ENCODE results near the gene RNU11.
A peak's percentile ranks its signal among the peaks of the same experiment; 100 is the strongest.
"Not testable (repeated sequence)": the region's sequence is repeated elsewhere in the genome, so short reads cannot be mapped to it uniquely, and the experiment has no call there.

RNU11 gene

DNA sequence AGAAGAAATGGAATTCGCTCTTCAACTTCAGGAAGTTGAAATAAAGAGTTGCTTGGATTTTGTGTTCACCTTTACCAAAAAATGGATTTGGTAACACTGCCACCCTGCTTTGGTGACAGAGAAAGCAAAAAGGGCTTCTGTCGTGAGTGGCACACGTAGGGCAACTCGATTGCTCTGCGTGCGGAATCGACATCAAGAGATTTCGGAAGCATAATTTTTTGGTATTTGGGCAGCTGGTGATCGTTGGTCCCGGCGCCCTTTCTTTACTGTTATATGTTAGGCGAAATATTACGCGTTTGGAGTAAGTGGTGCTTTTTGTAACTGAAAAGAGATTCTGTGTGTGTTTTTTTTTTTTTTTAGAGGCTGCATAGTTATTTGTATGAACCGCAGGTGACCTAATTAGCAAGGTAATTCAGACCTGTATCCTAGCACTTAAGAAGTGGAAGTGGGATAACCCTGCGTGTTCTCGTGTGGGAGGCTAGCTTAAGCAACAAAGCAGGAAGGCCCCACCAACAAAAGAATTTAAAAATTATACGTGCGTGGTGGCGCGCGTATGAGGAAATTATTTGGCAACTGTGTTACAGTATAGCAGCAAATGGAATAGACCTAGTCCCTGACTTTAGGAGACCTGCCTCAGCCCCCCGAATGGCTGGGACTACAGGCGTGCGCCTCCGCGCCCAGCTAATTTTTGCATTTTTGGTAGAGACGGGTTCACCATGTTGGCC, at the start of gene RNU11:
Gene RNU11, plus strand, starts transcription at position 127 of the 725 bp plus-strand sequence.
- DNase-seq (ENCODE audit: low read depth in 4 of 4, low spot score in 1 of 4): peak; percentile 73 to 90 (median 80)

DNA sequence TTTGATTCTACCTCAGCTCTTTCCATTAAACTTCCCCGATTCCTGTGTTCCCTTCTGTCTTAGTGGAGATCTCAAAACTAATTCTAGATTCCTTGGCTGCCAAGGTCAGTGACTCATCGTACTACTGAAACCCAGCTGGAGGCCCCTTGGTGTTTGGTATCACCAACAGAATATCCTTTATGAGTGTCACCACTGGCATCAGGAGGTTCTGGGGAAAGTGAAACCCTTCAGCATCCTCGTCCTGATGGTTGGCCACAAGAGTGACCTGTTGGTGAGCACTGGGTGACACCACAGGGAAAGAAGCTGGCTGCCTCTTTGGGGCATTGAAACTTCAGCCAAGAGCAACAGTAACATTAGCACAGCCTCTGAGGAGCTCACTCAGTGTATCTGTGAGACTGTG, 46.7 kb upstream of the RNU11 start:
- DNase-seq (ENCODE audit: low read depth in 4 of 4, low spot score in 1 of 4): no peak

DNA sequence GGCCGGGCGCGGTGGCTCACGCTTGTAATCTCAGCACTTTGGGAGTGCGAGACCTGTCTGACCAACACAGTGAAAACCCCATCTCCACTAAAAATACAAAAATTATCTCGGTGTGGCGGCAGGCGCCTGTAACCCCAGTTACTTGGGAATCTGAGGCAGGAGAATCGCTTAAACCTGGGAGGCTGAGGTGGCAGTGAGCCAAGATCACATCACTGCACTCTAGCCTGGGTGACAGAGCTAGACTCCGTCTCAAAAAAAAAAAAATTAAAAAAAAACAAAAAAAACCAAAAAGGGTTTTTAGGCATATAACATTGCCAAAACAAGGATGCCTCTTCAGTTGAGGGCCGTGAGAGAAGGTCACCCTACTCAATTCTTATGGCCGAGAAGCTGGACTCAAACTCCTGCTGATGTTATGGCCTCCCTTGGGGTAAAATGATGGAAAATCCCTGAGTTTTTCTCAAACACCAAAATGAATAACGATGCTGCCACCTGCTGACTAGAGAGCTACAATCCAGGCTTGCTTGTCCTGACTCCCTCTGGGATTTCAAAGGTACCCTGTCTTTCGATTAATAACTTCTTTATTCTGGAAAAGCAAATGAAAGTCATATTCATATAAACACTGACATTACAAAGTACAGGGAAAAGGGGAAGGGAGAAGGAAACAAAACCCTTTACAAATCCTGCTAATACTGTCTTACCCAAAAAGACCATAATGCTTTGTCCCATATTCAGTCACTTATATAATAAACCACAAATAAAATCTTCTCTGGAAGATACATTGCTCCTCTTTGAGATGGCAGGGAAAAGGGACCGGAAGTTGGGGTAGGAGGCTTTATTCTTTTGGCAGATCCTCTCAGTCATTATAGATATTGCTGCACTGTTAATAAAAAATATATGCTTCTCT, 45.6 kb upstream of the RNU11 start:
- no peak for DNase-seq (ENCODE audit: low read depth in 4 of 4, low spot score in 1 of 4)

DNA sequence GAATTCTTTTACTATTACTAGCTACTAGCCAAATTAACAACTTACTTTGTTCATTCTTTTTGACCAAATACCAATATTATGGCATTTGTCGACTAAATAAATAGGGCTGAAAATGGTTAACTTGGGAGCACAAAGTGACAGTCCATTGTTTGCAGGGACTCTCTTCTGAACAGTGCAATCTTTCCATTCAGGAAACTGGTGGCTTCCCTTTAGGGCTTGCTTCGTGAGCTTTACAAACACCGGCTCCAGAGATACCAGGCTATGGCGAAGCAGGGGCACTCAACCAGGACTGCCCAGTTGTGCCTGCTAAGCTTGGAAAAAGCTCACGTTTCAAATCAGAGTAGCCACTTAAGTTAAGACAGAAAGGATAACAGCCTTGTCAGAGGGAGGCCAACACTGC, 44.0 kb upstream of the RNU11 start:
- DNase-seq (ENCODE audit: low read depth in 4 of 4, low spot score in 1 of 4): no peak

DNA sequence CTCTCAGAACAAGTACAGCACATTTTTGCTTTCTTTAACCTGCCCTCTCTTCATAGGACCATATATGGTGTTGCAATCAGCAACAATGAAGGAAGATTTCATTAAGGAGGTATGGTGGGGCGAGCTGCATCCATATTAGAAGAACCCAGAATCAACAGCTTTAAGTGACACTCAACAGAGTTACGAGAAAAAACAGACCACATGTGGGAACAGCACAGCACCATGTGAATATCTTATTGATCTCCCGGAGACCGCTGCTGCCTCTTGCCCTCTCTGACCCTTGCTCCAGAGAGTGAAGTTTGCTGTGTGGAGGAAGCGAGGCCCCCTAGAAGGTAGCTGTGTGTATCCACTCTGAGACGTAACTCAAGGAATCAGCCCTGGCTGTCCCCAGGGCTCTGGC, 43.4 kb upstream of the RNU11 start:
- DNase-seq (ENCODE audit: low read depth in 4 of 4, low spot score in 1 of 4): no peak

DNA sequence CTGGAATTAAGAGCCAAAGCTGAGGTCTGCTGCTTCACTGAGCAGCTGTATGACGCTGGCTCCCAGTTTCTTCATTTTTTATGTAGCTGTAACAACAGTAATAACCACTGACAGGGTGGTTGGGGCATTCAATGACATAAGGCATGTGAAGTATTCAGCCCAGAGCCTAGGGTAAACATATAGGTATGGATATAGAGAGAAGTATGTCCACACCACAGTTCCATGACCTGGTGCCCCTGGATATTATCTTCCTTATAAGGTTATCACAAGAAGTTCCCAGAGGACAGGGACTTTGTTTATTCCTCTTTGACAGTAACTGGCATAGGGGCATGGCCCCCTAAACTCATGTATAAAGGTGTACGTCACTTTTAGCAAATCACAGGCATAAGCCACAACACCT, 41.6 kb upstream of the RNU11 start:
- no peak for DNase-seq (ENCODE audit: low read depth in 4 of 4, low spot score in 1 of 4)

DNA sequence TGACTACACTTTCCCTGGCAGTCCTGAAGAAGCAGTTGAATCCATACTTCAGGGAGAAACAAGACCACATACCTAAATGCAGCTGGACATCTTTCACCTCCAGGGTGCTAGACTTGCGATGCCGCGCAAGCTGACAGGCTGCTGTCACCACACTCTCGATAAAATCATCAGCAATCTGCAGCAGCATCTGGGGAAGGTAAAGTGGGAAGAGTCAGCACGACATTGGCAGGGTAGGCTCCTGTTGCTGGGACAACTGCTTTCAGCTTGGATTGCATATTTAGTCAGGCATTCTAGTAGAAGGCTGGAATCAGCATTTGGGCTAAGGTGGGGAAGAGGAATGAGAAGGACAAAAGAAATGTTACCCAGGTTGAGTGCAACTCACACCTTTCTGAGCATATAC, 35.2 kb upstream of the RNU11 start:
- DNase-seq (ENCODE audit: low read depth in 4 of 4, low spot score in 1 of 4): no peak

DNA sequence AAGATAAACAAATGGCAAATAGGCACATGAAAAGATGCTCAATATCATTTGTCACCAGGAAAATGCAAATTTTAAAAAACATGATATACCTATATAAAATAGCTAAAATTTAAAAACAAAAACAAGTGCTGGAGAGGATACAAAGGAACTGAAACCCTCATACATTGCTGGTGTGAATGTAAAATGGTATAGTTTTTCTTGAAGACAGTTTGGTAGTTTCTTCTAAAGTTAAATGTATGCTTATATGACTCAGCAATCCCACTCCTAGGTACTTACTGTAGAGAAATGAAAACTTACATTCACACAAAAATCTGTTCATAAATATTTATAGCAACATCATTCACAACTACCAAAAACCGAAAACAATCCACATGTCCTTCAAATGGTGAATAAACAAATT, 16.7 kb upstream of the RNU11 start:
- DNase-seq (ENCODE audit: low read depth in 4 of 4, low spot score in 1 of 4): no peak

DNA sequence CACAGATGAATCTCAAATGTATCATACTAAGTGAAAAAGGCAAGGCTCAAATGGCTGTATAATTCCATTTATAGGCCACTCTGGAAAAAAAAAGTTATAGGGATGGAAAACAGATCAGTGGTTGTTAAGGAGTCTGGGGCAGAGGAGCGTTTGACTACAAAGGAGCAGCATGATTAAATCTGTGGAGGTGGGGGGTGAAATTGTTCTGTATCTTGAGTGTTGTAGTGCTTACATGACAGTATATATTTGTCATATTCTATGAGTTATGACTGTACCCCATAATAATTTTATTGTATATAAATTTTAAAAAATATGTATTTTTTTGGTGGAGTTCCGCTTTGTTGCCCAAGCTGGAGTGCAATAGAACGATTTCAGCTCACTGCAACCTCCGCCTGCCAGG, 15.8 kb upstream of the RNU11 start:
- no peak for DNase-seq (ENCODE audit: low read depth in 4 of 4, low spot score in 1 of 4)

DNA sequence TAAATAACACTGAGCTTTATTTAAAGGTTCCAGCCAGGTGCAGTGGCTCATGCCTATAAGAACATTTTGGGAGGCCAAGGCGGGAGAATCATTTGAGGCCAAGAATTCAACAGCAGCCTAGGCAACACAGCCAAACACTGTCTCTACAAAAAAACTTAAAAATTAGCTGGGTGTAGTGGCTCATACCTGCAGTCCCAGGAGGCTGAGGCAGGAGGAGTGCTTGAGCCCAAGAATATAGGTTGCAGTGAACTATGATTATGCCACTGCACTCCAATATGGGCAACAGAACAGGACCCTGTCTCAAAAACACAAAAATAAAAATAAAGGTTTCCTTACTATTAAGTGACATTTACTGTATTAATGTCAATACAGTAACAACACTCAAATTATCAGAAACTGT, 7.6 kb upstream of the RNU11 start:
- no peak for DNase-seq (ENCODE audit: low read depth in 4 of 4, low spot score in 1 of 4)

DNA sequence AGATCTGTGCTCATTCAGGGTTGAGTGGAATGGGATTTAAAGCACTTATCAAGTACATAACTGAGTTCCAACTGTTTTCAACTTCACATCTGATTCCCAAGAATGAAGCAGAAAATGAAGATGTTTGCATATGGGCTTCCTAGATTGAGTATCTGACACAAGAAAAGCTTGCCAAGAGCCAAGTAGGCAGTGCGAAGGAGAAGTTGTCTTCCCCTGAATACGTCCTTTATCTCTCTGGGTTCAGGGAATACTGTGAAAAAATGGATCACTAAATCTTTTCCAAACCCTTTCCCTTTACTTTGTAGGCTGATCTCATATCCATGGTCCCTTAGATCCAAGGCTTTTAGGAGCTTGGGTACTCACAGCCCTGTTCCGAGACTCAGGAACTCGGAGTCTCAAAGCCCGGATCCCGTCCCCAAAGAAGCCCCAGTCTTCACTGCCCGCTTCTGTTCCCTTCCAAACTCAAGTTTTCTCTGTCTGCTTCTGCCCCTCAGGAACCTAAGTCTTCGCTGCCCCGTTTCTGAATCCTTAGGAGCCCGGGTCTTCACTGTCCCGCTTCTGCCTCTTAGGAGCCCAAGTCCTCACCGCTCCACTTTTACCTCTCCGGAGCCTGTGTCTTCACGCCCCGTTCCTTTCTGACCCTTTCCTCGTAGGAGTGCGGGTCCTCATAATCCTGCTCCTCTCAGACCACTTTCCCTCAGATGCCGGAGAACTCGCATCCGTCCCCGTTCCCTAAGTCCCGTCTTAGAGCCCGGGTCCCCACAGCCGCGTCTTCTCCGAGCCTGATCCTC, 6.1 kb upstream of the RNU11 start:
- DNase-seq (ENCODE audit: low read depth in 4 of 4, low spot score in 1 of 4): no peak

DNA sequence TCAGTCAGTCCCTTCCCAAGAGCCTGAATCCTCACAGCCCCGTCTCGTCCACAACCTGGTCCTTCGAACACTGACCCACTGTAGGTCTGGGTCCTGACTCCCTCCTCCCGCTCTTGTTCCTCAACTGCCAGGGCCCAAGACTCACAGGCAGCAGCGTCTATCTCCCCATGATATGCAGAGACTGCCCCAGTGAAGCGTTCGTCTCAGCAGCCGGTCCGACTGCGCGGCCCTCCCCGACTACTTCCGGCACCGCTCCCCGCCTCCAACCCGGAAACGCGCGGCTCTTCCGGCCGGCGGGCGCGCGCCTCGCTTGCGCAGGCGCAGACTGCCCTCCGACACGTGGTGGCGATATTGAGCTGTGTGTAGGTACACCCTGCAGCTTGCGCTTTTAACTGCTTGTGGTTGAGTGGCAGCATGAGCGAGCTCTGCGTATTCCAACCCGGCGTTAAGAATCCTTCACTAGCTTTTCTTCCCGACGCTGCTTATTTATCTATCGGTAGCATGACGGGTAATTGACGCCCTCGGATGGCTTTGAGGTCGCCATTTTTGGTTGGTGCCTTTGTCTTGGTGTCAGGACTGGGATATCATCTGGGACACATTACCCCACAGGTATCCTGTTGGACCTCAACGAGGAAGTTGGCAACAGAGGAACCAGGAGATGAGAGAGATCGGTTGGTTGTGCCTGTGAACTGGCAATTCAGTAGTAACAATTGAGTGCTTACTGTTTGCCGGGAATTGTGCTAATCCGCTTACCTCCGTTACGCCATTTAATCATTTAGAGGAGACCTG, 5.4 kb upstream of the RNU11 start, which contains the start of gene TAF12:
Gene TAF12, minus strand, starts transcription at position 221 of the 789 bp plus-strand sequence. CDS start 20,986 bp downstream, outside the sequence.
- peak; percentile 75 to 82 (median 78) for DNase-seq (ENCODE audit: low read depth in 4 of 4, low spot score in 1 of 4)

DNA sequence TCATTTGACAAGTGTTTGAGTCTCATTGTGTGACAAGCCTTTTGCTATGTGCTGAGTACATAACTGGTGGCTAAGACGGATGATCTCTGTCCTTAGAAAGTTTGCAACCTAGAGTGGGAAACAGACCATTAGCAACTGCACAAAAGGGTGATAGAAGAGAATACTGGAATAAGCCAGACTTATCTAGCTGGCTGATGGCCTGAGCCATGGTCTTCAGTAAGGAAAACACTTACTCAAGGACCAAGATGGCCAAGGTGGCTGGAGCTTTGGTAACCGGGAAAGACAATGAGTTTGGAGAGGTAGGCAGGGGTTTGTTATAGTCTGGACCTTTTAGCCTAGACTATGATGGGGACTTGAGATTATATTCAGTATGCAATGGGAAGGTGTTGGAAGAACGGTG, 3.9 kb upstream of the RNU11 start:
- DNase-seq (ENCODE audit: low read depth in 4 of 4, low spot score in 1 of 4): no peak

DNA sequence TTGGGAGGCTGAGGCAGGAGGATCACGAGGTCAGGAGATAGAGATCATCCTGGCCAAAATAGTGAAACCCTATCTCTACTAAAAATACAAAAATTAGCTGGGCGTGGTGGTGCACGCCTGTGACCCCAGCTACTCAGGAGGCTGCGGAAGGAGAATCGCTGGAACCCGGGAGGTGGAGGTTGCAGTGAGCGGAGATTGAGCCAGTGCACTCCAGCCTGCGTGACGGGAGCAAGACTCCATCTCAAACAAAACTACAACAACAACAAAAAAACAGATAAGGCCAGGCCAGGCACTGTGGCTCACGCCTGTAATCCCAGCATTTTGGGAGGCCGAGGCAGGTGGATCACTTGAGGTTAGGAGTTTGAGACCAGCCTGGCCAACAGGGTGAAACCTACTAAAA, 3.0 kb upstream of the RNU11 start:
- DNase-seq (ENCODE audit: low read depth in 4 of 4, low spot score in 1 of 4): not testable (repeated sequence)

DNA sequence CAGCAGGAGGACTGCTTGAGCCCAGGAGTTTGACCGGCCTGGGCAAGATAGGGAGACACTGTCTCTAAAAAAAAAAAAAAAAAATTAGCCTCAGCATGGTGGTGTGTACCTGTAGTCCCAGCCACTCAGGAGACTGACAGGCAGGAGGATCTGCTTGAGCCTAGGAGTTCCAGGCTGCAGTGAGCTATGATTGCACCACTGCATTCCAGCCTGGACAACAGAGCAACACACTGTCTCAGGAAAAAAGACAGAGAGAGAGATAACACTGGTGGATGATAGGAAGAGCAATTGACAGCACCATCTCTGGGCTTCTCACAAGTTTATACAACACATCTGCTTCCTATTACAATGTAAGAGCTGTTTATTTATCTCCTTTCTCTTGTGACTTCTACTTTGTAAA, 2.4 kb upstream of the RNU11 start:
- DNase-seq (ENCODE audit: low read depth in 4 of 4, low spot score in 1 of 4): no peak

DNA sequence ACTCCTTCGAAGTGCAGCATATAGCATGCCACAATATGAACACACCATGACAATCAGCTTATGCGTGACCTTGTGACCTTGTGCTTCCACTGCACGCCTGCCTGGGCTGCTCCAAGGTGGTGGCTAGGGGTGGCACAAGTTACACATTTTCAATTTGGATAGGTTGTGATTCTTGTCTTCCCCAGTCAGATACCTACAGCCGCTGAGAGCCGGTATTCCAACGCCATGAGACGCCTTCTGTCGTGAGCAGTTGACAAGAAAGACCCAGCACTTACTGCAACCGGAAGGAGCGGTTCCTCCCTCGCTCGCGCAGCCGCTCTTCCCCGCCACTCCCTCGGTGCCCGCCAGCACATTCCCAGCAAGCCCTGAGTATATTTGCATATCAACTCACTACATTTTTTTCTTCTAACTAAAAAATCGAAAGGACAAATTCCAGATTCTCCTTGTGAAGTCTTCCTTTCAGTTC, 359 bp upstream of the RNU11 start:
- DNase-seq (ENCODE audit: low read depth in 4 of 4, low spot score in 1 of 4): peak; percentile 62 to 84 (median 70)

DNA sequence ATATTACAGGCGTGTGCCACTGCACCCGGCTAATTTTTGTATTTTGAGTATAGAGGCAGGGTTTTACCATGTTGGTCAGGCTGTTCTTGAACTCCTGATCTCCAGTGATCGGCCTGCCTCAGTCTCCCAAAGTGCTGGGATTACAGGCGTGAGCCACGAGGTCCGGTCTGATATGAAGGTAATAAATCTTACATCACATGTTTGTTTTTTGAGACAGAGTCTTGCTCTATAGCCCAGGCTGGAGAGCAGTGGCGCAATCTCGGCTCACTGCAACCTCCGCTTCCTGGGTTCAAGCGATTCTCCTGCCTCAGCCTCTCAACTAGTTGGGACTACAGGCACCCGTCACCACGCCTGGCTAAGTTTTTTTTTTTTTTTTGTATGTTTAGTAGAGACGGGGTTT, 4.7 kb downstream of the RNU11 start:
- DNase-seq (ENCODE audit: low read depth in 4 of 4, low spot score in 1 of 4): not testable (repeated sequence)

DNA sequence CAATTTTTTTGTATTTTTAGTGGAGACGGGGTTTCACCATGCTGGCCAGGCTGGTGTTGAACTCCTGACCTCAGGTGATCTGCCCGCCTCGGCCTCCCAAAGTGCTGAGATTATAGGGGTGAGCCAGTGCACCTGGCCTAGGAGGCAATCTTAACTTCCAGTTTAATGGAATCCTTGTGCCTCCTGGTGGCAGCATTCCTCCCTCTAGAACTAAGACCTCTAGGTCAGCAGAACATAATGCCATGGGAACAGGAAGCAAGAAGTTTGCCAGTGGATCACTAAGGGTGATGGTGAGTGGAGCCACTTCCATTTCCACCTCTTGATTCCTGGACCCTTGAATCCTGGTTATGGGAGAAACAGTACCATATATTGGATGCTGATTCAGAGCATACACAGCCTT, 5.5 kb downstream of the RNU11 start:
- DNase-seq (ENCODE audit: low read depth in 4 of 4, low spot score in 1 of 4): not testable (repeated sequence)

DNA sequence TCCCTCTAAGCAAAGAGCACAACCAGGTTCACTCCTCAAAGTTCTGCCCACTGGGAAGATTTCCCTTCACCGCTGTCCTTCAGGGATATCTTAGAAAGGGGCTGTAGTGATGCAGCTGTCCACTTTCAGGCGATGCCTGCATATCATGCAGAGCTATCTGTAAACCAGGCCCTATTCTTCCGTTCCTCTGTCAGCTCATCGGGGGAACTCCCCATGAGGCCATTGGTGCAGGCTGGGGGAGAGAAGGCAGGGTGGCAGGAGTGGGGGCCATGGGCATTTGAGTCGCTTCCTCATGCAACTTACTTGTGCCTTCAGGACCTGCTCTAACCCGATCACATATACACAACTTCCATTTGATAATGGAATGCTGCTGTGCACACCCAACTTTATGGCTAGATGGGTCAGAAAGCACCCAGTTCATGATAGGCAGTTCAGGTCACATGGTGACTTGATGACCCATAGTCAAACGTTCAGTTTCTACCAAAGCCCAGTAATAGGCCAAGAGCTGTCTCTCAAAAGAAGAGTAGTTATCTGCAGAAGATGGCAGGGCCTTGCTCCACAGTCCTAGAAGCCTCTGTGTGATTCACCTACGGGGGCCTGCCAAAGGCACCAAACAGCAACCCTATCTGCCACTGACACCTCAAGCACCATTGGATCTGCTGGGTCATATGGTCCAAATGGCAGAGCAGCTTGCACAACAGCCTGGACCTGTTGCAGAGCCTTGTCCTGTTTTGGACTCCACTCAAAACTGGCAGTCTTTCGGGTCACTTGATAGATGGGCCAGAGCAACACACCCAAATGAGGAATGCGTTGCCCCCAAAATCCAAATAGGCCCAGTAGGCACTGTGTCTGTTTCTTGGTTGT, 7.3 kb downstream of the RNU11 start:
- DNase-seq (ENCODE audit: low read depth in 4 of 4, low spot score in 1 of 4): not testable (repeated sequence)

DNA sequence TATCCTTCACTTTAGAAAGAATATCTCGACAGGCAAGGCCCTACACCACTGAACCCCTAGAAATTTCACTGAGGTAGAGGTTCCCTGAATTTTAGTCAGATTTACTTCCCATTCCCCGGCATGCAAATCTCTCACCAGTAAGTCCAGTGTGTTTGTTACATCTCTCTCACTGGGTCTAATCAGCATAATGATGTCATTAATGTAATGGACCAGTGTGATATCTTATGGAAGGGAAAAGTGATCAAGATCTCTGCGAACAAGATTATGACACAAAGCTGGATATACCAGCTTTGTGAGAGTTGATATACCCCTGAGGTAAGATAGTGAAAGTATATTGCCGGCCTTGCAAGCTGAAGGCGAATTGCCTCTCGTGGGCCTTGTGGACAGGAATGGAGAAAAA, 7.9 kb downstream of the RNU11 start:
- no peak for DNase-seq (ENCODE audit: low read depth in 4 of 4, low spot score in 1 of 4)
